ENCODE results near the gene TCOF1.
A peak's percentile ranks its signal among the peaks of the same experiment; 100 is the strongest.

TCOF1 gene, protein sequence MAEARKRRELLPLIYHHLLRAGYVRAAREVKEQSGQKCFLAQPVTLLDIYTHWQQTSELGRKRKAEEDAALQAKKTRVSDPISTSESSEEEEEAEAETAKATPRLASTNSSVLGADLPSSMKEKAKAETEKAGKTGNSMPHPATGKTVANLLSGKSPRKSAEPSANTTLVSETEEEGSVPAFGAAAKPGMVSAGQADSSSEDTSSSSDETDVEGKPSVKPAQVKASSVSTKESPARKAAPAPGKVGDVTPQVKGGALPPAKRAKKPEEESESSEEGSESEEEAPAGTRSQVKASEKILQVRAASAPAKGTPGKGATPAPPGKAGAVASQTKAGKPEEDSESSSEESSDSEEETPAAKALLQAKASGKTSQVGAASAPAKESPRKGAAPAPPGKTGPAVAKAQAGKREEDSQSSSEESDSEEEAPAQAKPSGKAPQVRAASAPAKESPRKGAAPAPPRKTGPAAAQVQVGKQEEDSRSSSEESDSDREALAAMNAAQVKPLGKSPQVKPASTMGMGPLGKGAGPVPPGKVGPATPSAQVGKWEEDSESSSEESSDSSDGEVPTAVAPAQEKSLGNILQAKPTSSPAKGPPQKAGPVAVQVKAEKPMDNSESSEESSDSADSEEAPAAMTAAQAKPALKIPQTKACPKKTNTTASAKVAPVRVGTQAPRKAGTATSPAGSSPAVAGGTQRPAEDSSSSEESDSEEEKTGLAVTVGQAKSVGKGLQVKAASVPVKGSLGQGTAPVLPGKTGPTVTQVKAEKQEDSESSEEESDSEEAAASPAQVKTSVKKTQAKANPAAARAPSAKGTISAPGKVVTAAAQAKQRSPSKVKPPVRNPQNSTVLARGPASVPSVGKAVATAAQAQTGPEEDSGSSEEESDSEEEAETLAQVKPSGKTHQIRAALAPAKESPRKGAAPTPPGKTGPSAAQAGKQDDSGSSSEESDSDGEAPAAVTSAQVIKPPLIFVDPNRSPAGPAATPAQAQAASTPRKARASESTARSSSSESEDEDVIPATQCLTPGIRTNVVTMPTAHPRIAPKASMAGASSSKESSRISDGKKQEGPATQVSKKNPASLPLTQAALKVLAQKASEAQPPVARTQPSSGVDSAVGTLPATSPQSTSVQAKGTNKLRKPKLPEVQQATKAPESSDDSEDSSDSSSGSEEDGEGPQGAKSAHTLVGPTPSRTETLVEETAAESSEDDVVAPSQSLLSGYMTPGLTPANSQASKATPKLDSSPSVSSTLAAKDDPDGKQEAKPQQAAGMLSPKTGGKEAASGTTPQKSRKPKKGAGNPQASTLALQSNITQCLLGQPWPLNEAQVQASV (N-terminal part only)

DNA sequence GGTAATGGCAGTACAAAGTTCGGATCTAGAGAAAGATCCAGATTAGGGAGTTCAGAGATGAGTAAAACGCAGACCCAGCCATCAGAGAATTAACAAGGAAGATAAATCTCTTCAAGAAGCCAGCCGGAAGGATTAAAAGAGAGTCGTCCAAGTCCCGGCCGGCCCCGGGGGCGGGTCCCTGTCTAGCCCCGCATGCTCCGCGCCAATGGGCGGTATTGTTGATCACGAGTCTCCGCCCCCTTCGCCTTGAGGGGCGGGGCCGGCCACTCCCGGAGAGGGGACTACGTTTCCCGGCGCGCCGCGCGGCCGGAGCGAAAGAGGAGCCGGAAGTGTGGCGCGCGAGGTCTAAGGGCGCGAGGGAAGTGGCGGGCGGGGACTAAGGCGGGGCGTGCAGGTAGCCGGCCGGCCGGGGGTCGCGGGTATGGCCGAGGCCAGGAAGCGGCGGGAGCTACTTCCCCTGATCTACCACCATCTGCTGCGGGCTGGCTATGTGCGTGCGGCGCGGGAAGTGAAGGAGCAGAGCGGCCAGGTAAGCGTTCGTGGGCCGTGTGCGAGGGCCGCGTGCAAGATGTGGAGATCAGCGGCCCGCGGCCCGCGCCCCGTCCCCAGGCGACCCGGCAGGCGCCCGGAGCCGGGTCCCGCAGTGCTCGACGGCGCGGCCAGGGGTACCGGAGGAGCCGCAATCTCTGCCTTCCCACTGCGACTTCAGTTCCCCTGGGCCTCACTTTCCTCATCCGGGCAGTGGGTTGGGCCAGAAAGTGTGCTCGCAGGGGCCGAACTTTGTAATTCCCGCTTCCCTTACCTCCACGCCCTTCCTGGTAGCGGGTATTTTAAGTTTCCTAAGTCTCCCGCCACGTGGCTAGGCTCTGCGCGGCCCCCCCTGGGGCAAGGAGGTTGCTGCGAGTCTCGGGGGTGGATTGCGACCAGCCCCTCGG is at the start of gene TCOF1:
Gene TCOF1, plus strand, starts transcription at position 372 of the 935 bp plus-strand sequence. Its CDS starts 50 bp downstream, at position 422.
- POLR2A ChIA-PET, result interaction anchor here (1.2 kb wide), 1 partner anchor 59 kb away, joined by 3 read pairs; no protein-coding TSS in a partner anchor

DNA sequence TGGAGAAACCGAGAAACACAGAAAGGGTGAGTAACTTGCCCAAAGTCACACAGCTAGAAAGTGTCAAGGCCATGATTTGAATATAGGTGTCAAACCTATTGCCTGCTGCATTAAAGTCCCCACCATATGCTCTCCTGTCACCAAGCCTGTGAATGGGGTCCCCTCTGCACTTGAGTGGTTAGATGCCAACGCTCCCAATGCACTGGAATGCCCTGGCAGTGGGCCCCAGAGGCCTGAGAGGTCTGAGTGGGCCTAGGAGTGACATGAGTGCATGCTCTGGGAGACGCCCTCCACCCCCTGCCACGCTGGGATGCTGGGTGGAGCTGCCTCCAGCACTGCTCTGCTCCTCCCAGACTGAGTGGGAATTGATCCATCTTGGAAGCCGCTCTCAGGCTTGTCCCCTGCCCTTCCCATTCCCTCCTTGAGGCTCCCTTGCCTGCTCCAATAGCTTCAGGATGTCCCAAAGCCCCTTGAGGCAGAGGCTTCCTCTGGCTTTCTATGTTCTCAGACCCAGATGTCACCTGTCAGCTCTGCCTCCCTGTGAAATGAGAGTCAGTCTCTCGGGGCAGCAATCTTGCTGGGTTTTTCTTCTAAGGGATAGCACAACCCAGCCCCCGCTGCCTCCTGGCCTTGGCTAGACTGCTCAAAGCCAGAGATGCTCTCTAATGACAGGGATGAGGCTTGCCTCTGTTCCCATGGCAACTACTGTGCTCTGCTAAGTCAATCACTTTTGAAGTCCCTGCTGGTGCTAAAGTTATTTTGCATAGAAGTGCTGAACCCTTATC is 48.2 kb upstream of the TCOF1 start:
- DNase-seq (ENCODE audit: low read depth, low spot score), result no peak
- TF ChIP-seq, protein P1, sequence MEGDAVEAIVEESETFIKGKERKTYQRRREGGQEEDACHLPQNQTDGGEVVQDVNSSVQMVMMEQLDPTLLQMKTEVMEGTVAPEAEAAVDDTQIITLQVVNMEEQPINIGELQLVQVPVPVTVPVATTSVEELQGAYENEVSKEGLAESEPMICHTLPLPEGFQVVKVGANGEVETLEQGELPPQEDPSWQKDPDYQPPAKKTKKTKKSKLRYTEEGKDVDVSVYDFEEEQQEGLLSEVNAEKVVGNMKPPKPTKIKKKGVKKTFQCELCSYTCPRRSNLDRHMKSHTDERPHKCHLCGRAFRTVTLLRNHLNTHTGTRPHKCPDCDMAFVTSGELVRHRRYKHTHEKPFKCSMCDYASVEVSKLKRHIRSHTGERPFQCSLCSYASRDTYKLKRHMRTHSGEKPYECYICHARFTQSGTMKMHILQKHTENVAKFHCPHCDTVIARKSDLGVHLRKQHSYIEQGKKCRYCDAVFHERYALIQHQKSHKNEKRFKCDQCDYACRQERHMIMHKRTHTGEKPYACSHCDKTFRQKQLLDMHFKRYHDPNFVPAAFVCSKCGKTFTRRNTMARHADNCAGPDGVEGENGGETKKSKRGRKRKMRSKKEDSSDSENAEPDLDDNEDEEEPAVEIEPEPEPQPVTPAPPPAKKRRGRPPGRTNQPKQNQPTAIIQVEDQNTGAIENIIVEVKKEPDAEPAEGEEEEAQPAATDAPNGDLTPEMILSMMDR (IDR thresholded peaks at IDR 0.05; ENCODE audit: insufficient read depth, low read length, missing control alignments), result no peak
- CTCF ChIA-PET, result interaction anchor here (1.3 to 1.5 kb wide), 2 partner anchors 9 kb away, joined by 3 to 4 read pairs; no protein-coding TSS in a partner anchor
- no peak overlapping the region for H3K4me3 ChIP-seq (ENCODE audit: low read depth, low read length)
- POLR2A ChIA-PET, result no interaction called here

More for the DNA sequence above, at the start of gene TCOF1:
- peak; percentile 47 for DNase-seq (ENCODE audit: low read depth, low spot score)
- CTCF ChIA-PET, result interaction anchor here (1.1 to 1.5 kb wide), 4 partner anchors 20 to 82 kb away, joined by 3 to 7 read pairs (median 4); no protein-coding TSS in a partner anchor
- peak within 1 kb of the TSS; percentile 76 for H3K4me3 ChIP-seq (ENCODE audit: low read depth, low read length)
- TF ChIP-seq, protein P1 (IDR thresholded peaks at IDR 0.05; ENCODE audit: insufficient read depth, low read length, missing control alignments), result no peak

DNA sequence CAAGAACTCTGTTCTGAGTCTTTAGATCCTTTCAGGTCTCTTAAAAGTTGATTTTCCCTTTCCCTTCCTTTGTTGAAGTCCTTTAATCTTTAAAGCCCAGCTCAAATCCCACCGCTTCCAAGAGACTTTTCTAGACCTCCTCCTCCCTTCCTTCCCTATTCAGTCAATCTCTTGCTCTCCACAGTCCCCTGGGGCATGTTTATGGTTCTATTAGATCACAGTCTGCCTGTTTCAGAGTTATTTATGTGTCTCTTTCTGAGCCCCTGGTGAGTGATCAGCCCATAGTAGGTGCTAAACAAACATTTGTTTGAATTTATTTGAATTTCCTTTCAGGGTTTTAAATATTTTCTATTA is 47.6 kb upstream of the TCOF1 start:
- TF ChIP-seq, protein P1 (IDR thresholded peaks at IDR 0.05; ENCODE audit: insufficient read depth, low read length, missing control alignments), result no peak
- ChIA-PET POLR2A (no interaction called here), CTCF (interaction anchor here (1.3 kb wide), 1 partner anchor 10 kb away, joined by 3 read pairs; no protein-coding TSS in a partner anchor)
- no peak for DNase-seq (ENCODE audit: low read depth, low spot score)
- H3K4me3 ChIP-seq (ENCODE audit: low read depth, low read length), result no peak overlapping the region

DNA sequence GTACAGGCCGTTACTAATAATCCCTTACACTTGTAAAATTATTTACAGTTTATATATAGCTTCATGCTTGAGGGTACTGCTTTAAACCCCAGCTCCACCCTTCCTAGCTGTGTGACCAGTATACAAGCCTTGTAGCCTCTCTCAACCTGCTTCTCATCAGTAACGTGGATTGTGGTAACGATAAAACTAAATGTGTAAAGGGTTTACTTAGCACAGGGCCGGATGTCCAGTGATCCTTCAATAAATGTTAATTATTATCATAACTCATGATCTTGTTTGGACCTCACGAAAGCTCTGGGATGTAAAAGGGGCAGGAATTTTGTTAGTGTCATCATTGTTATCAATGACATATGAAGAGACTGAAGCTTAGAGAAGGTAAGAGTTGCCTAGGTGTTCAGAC is 47.3 kb upstream of the TCOF1 start:
- no peak overlapping the region for H3K4me3 ChIP-seq (ENCODE audit: low read depth, low read length)
- CTCF ChIA-PET, result interaction anchor here (1.3 kb wide), 1 partner anchor 10 kb away, joined by 3 read pairs; no protein-coding TSS in a partner anchor
- TF ChIP-seq, protein P1 (IDR thresholded peaks at IDR 0.05; ENCODE audit: insufficient read depth, low read length, missing control alignments), result no peak
- no peak for DNase-seq (ENCODE audit: low read depth, low spot score)
- POLR2A ChIA-PET, result no interaction called here
